Activated naive CD4-positive, alpha-beta T cell treated with anti-CD3 and anti-CD28 coated beads, Interleukin-2, amount 50 U/mL, for 72 hours (primary cell): ENCODE results near the gene FAM110D. TPM values are rescaled to one million over a fixed set of nuclear protein-coding genes. Genes with fewer than 3 reads are reported as not detected.

Experiments
- ATAC-seq, 2 donors: fragments of 150-1000 bp; cut with Tn5 transposase; 2 replicates each; pipeline ENCODE4 v1.10.0; 2021; ENCODE audit warnings: mild to moderate bottlenecking in 2 of 2, moderate library complexity in 2 of 2
- DNase-seq, 2 donors: peaks; one replicate each; pipeline ENCODE4 v3.0.0; 2021 to 2022; ENCODE audit warnings: low spot score in 2 of 2
- H3K27ac Mint-ChIP-seq, 2 donors: one replicate each; pipeline ENCODE4 v1.8.0; 2022; ENCODE audit warnings: mild to moderate bottlenecking in 2 of 2, mixed read lengths in 2 of 2
- H3K36me3 Mint-ChIP-seq, 2 donors: one replicate each; pipeline ENCODE4 v1.8.0; 2022; ENCODE audit warnings: mixed read lengths in 2 of 2
- H3K9me3 Mint-ChIP-seq, 2 donors: one replicate each; pipeline ENCODE4 v1.8.0; 2022; ENCODE audit warnings: mixed read lengths in 2 of 2
- total RNA-seq, 2 donors: library from RNA; stranded (reverse); gene quantifications; one replicate each; pipeline ENCODE4 v1.2.3, GENCODE V29; 2022

The FAM110D gene
- total RNA-seq, 2 donors from 2014 or later = not detected

DNA sequence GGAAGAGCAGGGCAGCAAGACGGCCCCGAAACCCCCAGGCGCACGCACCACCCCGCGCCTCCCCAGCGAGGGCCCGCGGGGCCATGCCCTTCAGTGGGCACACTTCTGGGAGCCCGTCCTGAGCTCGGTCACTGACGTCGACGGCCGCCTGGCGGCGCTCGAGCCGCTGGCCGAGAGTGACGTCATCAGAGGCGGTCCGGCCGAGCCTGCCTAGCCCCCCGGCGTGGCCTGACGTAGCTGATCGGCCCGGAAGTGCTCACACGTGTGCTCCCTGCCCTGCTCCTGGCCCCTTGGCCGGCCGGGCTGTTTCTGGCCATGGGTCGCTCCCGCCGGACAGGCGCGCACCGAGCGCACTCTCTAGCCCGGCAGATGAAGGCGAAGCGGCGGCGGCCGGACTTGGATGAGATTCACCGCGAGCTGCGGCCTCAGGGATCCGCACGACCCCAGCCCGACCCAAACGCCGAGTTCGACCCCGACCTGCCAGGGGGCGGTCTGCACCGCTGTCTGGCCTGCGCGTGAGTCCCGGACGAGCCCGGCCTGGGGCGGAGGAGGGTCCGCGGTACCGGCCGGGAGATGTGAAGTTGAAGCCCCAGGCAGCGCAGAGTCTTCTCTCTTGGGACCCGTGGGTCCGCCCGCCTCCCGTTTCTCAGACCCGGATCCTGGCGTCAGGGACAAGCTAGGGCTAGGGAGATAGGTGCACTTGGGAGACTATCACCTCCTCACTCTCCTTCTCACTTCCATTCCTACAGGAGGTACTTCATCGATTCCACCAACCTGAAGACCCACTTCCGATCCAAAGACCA is 11.0 kb downstream of the FAM110D start, which contains the start of gene ZNF593:
ZNF593 (plus strand) TSS at position 240 of the 803 bp plus-strand sequence; CDS start at position 316, 76 bp downstream.
- no peaks in the 10 kb centered on the region for H3K9me3 Mint-ChIP-seq
- peak; percentile 96 to 97 for ATAC-seq
- peak; percentile 91 to 93 for DNase-seq
- H3K27ac Mint-ChIP-seq = peak within 1 kb of the TSS; percentile 88 to 91
- H3K36me3 Mint-ChIP-seq = peaks cover 0 to 6% of the 10 kb centered on the region in 2 donors

DNA sequence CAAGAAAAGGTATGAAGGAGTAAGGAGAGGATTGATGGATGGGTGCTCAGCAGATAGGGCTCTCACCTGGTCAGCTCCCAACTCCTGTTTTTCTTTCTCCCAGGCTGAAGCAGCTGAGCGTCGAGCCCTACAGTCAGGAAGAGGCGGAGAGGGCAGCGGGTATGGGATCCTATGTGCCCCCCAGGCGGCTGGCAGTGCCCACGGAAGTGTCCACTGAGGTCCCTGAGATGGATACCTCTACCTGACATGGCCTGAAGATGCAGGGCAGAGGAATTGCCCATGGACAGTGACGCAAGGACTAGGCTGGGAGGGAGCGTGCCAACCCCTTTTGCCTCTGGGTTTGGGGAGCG is 11.6 kb downstream of the FAM110D start:
- peak overlapping the region; percentile 81 to 91 for H3K27ac Mint-ChIP-seq
- DNase-seq (no peak), ATAC-seq (no peak)
- no peaks in the 10 kb centered on the region for H3K9me3 Mint-ChIP-seq
- H3K36me3 Mint-ChIP-seq = peaks cover 0 to 6% of the 10 kb centered on the region in 2 donors

- ATAC-seq = no peak
- no peaks in the 10 kb centered on the region for H3K9me3 Mint-ChIP-seq
- H3K27ac Mint-ChIP-seq = peak within 1 kb of the TSS; percentile 14 to 91
These were observed 12.5 kb downstream of the FAM110D start, which contains the start of gene ZNF593OS for GRCh38 chr1:26171084-26172072. TSS of gene ZNF593OS (minus strand) at chr1:26171832. CDS start at chr1:26171661, 171 bp downstream.

GRCh38 chr1:26175346-26175745 is 16.5 kb downstream of the FAM110D start:
- ATAC-seq (no peak), DNase-seq (no peak)
- no peaks in the 10 kb centered on the region for H3K9me3 Mint-ChIP-seq
- peaks cover 0 to 6% of the 10 kb centered on the region in 2 donors for H3K36me3 Mint-ChIP-seq
- H3K27ac Mint-ChIP-seq = no peak overlapping the region

More at GRCh38 chr1:26171084-26172072, 12.5 kb downstream of the FAM110D start, which contains the start of gene ZNF593OS:
- no peak for DNase-seq
- H3K36me3 Mint-ChIP-seq = peaks cover 0 to 6% of the 10 kb centered on the region in 2 donors

- H3K9me3 Mint-ChIP-seq = no peaks in the 10 kb centered on the region
- no peaks in the 10 kb centered on the region for H3K36me3 Mint-ChIP-seq
- ATAC-seq = peak in 1 of 2 donors; percentile 67
- no peak for DNase-seq
- peak within 1 kb of the TSS; percentile 6 to 74 for H3K27ac Mint-ChIP-seq
These were observed 18.4 kb downstream of the FAM110D start, which contains the start of gene CNKSR1 for GRCh38 chr1:26177182-26177684. TSS of gene CNKSR1 (plus strand) at chr1:26177491. CDS start at chr1:26177548, 57 bp downstream.

DNA sequence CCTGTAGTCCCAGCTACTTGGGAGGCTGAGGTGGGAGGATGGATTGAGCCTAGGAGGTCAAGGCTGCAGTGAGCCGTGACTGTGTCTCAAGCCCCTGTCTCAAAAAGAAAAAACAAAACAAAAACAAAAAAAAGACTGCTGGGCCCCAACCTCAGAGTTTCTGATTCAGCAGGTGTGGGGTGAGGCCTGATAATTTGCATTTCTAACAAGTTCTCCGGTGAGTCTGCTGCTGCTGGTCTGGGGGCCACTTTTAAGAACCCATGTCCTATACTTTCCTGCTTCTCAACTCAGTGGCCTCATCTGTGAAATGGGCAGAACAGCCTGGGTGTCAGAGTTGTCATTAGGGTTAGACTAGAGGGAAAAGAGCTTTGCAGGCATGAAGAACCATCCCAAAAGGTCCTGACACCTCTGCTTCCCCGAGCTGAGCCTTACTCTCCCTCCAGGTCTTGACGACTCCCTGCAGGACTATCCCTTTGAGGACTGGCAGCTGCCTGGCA is 21.2 kb downstream of the FAM110D start:
- no peak for DNase-seq
- no peak overlapping the region for H3K27ac Mint-ChIP-seq
- no peak for ATAC-seq
- H3K9me3 Mint-ChIP-seq = no peaks in the 10 kb centered on the region
- H3K36me3 Mint-ChIP-seq = no peaks in the 10 kb centered on the region

DNA sequence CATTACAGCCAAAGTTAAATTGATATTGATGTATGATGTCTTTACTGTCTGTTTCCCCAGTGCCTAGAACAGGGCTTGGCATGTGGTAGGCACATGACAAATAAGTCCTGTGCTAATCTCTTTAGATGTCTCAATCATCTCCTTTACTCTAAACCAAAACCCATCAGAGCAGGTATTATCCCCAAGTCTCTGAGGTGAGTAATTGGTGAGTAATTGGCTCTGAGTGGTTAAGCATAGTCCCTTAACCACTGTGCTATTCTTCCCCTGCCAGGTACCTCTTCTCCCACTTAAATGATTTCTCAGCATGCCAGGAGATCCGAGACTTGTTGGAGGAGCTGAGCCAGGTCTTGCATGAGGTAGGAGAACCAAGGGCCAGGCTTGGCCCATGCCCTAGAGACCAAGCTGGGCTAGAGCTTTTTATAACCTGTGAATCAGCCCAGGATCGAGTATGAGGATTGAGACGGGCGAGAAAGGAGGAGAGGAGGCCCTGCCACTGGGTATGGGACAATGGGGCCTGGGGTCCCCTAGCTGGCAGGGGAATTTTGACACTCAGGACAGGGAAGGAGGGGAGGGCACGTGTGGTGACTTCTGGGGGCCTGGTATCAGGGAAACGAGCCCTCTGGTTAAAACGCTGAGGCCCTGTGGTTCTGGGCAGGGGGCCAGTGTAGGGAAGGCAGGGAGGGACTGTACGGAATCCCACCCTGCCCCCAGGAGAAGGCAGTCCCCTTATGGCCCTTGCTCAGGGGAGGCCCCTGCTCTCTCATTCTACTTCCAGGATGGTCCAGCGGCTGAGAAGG is 22.9 kb downstream of the FAM110D start:
- Mint-ChIP-seq H3K9me3 (no peaks in the 10 kb centered on the region), H3K27ac (no peak overlapping the region), H3K36me3 (no peaks in the 10 kb centered on the region)
- no peak for DNase-seq
- peak; percentile 83 to 92 for ATAC-seq

- ATAC-seq (no peak), DNase-seq (no peak)
- Mint-ChIP-seq H3K27ac (no peak overlapping the region), H3K36me3 (no peaks in the 10 kb centered on the region), H3K9me3 (no peaks in the 10 kb centered on the region)
These were observed 23.5 kb downstream of the FAM110D start for GRCh38 chr1:26182383-26182696.

DNA sequence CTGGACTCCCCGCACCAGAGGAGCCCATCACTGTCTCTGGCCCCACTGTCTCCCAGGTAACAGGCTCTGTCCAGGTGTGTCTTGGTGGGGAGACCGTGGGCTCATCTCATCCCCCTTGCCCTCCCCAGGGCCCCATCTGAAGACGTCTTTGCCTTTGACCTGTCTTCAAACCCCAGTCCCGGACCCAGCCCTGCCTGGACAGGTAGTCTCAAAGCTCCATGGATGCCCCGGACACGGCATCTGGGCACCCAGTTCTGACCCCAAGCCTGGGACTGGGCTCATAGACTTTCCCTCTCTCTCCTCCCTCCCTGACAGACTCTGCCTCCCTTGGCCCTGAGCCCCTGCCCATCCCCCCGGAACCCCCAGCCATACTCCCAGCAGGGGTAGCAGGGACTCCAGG is 25.2 kb downstream of the FAM110D start:
- ATAC-seq = no peak
- no peak for DNase-seq
- H3K9me3 Mint-ChIP-seq = no peaks in the 10 kb centered on the region
- H3K36me3 Mint-ChIP-seq = no peaks in the 10 kb centered on the region
- H3K27ac Mint-ChIP-seq = peak overlapping the region in 1 of 2 donors; percentile 77

- Mint-ChIP-seq H3K36me3 (no peaks in the 10 kb centered on the region), H3K9me3 (no peaks in the 10 kb centered on the region), H3K27ac (peak overlapping the region in 1 of 2 donors; percentile 44)
- DNase-seq (no peak), ATAC-seq (no peak)
These were observed 26.0 kb downstream of the FAM110D start for GRCh38 chr1:26184883-26185282.

DNA sequence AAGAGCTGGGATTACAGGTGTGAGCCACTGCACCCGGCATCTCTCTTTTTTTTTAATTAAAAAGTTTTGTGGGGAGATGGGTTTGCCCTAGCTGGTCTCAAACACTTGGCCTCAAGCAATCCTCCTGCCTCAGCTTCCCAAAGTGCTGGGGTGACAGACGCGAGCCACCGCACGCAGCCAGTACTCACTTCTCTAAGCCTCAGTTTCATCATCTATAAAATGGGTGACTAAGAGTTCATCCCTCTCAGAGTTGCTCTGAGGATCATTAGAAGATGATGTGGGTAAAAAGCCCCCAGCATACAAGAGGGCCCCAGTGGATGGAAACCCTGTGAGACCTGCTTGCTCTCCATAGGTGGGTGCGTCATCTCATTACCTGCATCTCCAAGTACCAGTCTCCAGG is 29.0 kb downstream of the FAM110D start:
- Mint-ChIP-seq H3K27ac (no peak overlapping the region), H3K36me3 (no peaks in the 10 kb centered on the region), H3K9me3 (no peaks in the 10 kb centered on the region)
- ATAC-seq (no peak), DNase-seq (no peak)

GRCh38 chr1:26188477-26188876 is 29.6 kb downstream of the FAM110D start:
- no peaks in the 10 kb centered on the region for H3K9me3 Mint-ChIP-seq
- H3K27ac Mint-ChIP-seq = no peak overlapping the region
- ATAC-seq (no peak), DNase-seq (no peak)
- no peaks in the 10 kb centered on the region for H3K36me3 Mint-ChIP-seq

- Mint-ChIP-seq H3K9me3 (no peaks in the 10 kb centered on the region), H3K27ac (peak overlapping the region in 1 of 2 donors; percentile 18), H3K36me3 (no peaks in the 10 kb centered on the region)
- DNase-seq (no peak), ATAC-seq (no peak)
These were observed 30.5 kb downstream of the FAM110D start for GRCh38 chr1:26189331-26189730.

DNA sequence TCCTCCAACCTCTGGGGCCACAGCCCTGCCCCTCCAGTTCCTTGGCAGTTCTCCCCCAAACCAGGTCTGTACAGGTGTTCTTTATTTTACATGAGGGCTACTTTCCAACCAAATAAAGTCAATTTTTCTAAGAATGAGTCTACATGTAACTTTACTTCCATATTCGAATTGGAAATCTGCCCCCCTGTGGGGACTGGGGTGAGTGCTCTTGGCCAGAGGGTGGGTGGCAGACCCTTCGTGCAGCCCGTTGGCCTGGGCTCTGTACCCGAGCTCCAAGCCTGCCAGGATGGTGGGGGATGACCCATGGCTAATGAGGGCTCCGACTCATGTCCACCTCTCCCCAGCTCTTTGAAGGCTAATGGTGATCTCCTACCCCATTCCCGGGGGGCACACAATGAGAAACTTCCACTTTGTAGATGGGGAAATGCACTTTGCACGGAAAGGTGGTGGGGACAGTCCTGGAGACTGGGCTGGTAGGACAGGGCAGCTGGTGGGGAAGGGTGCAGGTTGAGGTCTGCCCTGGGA is 30.9 kb downstream of the FAM110D start:
- no peak for ATAC-seq
- no peaks in the 10 kb centered on the region for H3K36me3 Mint-ChIP-seq
- H3K9me3 Mint-ChIP-seq = no peaks in the 10 kb centered on the region
- H3K27ac Mint-ChIP-seq = peak overlapping the region in 1 of 2 donors; percentile 18
- no peak for DNase-seq

DNA sequence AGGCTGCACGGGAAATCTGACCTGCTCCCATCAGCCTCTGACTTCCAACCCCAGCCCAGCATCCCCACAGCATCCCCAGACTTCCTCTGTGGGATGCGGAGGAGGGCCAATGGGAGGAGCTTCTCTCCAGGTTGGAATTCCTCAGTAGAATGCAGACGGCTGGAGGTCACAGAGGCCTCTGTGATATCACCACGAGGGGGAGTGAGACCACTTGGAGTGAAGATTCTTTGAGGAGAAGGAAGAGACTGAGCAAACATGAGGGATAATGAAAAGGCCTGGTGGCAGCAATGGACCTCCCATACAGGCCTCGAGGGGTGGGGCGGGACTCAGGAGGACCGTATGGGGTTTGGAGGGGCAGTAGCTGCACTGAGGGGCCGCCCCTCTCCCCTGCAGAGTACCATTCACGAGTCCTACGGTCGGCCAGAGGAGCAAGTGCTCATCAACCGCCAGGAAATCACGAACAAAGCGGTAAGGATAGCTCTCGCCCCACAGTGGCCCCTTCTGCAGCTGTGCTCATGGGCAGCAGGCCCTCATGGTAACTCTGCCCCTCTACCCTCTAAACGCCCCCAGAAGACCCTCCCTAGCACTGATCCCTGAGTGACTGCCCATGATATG is 31.6 kb downstream of the FAM110D start, which contains the start of gene CATSPER4:
CATSPER4 (plus strand) TSS at position 230 of the 615 bp plus-strand sequence; CDS start at position 256, 26 bp downstream.
- DNase-seq (no peak), ATAC-seq (no peak)
- Mint-ChIP-seq H3K27ac (peak within 1 kb of the TSS; percentile 18 to 28), H3K36me3 (no peaks in the 10 kb centered on the region), H3K9me3 (no peaks in the 10 kb centered on the region)
